ENCODE data around the gene MMD2.

MMD2 gene

GRCh38 chr7:4871056-4871680 is 87.8 kb downstream of the MMD2 start:
- no peak for DNase-seq (ENCODE audit: low spot score)

GRCh38 chr7:4868493-4868892 is 90.5 kb downstream of the MMD2 start:
- no peak for DNase-seq (ENCODE audit: low spot score)

- no peak for DNase-seq (ENCODE audit: low spot score)
Observed at GRCh38 chr7:4866528-4867496, 92.2 kb downstream of the MMD2 start.

- DNase-seq (ENCODE audit: low spot score), result no peak
Observed at GRCh38 chr7:4862156-4862555, 96.8 kb downstream of the MMD2 start.

GRCh38 chr7:4861673-4862072 is 97.3 kb downstream of the MMD2 start, which contains the start of gene PAPOLB:
Gene PAPOLB, minus strand, starts transcription at chr7:4862030. Its CDS starts 220 bp downstream, at chr7:4861810.
- DNase-seq (ENCODE audit: low spot score), result no peak

GRCh38 chr7:4861227-4861626 is 97.8 kb downstream of the MMD2 start:
- no peak for DNase-seq (ENCODE audit: low spot score)

- DNase-seq (ENCODE audit: low spot score), result no peak
Observed at GRCh38 chr7:4857189-4857588, 101.8 kb downstream of the MMD2 start.

- no peak for DNase-seq (ENCODE audit: low spot score)
Observed at GRCh38 chr7:4856336-4857057, 102.5 kb downstream of the MMD2 start.
